Activated T-cell treated with anti-CD3 and anti-CD28 coated beads, Interleukin-2, amount 50 U/mL, for 48 hours (primary cell): Measurements from ENCODE around the gene CCDC61.

Experiments
- DNase-seq, 2 experiments: peaks; one replicate each; pipeline ENCODE4 v3.0.0-alpha.2; 2020

CCDC61 gene, protein sequence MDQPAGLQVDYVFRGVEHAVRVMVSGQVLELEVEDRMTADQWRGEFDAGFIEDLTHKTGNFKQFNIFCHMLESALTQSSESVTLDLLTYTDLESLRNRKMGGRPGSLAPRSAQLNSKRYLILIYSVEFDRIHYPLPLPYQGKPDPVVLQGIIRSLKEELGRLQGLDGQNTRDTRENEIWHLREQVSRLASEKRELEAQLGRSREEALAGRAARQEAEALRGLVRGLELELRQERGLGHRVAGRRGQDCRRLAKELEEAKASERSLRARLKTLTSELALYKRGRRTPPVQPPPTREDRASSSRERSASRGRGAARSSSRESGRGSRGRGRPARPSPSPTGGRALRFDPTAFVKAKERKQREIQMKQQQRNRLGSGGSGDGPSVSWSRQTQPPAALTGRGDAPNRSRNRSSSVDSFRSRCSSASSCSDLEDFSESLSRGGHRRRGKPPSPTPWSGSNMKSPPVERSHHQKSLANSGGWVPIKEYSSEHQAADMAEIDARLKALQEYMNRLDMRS

DNA sequence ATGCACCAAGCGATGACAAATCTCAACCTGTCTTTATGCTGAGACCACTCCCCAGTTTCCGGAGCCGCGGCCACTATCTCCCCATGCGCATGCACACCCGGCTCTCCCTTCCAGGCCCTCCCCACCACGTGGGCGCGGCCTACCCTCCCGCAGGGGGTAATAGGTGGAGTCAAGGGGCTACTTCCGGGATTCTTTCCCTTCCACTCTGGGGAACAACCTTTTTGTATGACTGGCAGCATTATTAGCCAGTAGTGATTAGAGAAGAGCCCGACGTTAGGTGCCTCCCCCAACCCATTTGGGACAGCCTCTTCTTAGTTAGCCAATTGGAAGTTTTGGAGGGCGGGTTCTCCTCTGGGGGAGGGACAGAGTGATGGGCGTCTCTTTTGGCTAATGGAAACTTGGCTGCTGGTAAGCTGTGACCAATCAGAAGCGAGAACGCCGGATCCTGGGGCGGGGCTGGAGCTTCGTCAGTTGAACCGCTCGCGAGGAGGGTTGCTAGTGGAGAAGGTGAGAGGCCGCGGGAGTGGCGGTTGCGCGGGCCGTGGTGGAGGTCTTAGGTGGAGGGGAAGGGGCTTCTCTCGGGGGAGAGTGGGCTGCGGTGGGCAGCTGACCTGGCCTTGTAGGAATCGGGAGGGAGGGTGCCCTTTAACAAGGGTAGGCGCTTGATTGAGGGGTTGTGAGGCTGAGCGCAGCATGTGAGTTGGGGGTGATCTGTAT is at the start of gene CCDC61:
Gene CCDC61 (plus strand): TSS at position 470 of the 717 bp plus-strand sequence. CDS start 7,552 bp downstream, outside the sequence.
- peak; percentile 98 for DNase-seq

DNA sequence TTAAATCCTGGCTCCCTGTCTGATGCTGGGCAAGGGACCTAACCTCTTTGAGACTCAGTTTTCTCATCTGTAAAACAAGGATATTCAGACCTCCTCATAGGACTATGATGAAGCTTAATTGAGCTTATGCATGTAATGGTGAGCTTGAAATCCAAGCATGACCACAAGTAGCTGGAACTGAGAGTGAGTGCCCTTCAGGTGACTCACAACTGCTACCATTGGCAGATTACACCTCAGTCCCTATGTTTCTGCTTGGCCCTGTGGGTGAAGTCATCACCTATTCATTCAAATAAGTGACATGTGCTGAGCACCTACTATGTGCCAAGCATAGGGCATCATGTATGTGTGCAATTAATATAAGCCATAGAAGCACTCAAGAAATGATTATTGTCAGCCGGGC is 47.3 kb upstream of the CCDC61 start:
- DNase-seq = no peak

DNA sequence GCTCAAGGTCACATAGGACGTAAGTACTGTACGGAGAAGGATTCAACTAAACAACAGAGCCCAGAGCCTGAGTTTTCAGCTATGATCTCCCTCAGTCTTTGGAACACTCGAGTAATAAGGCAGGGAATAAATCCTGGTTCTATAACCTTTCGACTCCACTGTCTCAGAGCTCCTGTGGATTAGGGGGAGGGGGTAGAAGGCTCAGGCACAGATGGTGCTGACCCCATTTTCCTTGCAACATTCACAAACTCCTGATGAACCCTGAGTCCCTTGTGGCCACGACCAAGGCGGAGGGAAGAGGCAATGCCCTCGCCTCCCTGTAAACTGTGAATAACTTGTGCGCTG is 43.0 kb upstream of the CCDC61 start:
- DNase-seq = no peak

DNA sequence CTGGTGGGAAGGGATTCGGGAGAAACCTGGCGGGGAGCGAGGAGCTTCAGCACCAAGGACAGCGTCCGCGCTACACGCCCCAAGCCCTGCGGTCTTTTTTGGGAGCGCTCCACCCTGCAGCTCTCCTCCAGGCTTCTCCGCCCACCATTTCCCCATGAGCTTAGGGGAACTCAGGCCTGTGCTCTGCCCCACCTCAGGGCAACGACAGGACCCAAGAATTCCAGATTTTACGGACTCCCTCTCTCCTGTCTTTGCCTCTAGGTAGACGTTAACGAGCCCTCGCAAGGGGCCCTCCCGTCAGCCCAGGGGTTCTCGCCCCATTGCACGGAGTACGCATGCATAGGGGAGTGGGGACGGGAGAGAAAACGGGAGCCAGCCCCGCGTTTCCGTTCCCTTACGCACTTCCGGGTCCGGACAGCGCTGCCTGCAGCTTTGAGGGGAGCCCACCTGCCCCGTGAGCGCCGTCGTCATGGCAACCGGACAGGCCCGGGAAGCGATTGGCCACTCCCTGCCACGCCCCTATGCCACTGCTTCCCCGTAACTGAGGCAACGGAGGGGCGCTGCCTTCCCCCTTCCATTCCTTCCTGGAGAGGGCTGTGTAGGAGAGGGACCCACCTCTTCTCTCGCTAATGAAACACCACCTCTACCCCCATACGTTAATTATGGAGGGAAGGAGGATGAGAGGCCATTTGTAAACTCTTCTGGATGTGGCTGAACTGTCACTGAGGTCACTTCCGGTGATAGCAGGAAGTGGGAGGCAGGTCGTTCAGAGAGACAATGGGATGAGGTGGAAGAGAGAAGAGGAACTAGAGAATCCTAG is 42.4 kb upstream of the CCDC61 start:
- peak; percentile 57 to 64 for DNase-seq

DNA sequence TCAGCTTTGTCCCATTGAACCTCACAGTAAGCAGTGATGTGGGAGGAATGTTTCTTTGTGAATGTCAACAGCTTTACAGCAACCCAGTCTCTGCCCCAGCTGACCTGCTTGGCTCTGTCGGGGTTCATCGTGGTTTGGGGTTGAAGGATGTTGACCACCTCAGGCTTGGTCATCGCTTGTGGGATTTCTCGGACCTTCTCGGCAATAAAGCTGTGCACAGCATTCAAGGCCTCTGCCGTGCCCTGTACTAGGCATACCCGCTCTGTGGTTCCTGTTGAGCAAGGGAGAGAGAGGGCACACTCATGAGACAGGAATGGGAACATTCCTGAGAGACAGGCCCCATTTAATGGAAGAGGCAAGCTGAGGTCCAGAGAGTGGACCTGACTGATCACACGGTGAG is 41.6 kb upstream of the CCDC61 start:
- no peak for DNase-seq

DNA sequence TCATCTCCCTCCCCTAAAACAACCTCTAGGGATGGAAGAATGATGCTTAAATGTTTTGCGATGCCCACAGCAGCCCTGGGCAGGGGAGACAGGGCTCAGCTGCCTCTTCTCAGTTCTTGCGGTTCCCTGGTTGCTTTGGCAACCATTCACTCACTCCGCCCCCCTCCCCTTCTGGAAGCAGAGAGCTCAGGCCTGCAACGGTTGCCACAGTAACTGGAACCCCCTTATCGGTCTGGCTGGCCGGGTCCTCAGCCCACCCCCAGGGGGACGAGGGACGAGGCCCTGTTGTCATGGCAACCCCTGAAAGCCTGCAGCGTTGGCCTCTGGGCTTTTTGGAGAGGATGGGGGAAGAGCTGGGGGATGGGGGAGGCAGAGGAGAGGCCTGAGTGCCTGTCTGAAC is 41.1 kb upstream of the CCDC61 start:
- DNase-seq = no peak

DNA sequence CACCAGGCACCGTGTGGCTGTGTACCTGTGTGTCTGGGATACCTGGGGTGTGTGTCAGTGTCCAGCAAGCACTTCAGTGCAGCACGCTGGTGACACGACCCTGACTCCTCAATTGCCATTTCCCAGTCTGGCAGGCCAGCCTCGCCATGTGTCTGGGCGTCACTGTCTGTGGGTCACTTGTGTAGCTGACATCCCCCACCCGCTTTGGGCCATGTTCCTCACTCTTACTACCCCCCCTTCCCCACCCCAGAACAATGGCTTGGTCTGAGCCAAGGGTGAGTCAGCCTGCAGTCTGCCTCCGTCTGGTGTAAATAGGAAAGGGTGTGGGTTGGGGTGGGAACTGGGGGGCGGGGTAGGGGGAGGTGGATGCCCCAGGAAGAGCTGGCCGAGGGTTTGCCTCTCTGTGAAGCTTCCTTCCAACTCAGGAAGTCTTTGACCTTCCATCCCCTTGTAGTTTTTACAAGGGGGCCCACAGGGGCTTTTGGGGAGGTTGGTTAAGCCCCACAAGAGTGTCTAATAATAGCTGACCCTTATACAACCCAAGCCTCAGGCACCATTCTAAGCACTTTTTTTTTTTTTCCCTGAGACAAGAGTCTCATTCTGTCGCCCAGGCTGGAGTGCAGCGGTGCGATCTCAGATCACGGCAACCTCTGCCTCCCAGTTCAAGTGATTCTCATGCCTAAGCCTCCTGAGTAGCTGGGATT is 39.2 kb upstream of the CCDC61 start:
- DNase-seq = no peak

DNA sequence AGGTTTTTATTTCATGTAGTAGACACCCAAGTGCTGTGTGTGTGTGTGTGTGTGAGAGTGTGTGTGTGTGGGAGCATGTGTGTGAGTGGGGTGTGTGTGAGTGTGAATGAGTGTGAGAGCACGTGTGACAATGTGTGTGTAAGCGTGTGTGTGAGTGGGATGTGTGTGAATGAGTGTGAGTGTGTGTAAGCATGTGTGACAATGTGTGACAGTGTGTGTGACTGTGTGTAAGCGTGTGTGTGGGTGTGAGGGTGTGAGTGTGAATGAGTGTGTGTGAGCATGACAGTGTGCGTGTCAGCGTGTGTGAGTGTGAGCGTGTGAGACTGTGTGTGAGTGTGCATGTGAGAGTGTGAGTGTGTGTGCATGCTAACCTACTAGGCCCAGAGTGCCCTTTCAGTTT is 36.9 kb upstream of the CCDC61 start:
- DNase-seq = no peak

DNA sequence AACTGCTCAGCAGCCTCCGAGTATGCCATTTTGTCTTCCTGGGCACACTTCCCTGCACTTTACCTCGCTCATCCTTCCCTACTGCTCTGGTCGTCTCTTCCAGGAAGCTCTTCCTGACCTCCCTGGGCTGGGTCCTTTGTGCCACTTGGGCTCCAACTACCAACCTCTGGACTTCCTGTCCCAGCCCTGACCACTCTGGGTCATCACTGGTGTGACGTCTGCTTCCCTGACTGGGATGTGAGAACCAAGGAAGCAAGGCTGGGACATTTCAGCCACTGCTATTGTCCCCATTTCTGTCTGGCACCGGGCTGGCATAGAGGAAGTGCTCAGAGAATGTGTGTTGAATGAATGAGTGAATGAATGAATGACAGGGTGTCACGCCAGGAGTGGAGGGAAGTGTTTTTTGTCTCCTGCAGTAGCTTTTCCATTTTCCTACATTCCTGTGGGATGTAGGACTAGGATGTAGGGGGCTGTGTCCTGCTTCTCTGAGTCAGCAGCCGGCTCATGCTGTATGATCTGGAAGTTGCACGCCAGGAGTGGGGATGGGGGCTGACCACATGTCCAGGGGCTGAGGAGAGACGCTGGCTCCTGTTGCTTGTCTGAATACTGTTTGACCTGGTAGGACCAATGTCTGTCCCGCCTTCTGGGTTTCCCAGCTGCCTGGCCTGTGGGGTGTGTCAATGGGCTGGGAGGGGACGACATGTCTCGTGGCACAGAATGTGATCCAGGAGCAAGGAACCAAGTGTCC is 36.3 kb upstream of the CCDC61 start:
- no peak for DNase-seq

DNA sequence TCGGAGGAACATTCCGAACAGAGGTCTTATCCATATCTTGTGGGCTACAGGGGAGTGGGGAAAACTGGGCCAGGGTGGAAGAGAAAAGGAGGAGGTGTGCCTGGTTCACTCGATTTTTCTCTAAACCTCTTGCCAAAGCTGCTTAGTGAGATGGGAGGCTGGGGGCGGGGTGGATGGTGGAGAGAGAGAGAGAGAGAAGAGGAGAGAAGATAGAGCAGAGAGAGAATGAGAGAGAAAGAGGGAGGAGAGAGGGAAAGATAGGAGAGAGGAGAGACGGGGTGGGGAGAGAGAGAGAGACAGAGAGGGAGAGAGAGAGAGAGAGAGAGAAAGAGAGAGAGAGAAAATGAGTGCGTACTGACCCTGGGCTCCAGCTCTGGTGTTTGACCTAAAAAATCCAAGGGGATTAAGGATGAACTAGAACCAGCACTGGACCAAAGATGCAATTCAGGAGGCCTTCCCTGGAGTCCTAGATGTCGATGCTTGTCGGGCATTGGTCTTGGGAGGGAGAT is 35.7 kb upstream of the CCDC61 start:
- DNase-seq = no peak

DNA sequence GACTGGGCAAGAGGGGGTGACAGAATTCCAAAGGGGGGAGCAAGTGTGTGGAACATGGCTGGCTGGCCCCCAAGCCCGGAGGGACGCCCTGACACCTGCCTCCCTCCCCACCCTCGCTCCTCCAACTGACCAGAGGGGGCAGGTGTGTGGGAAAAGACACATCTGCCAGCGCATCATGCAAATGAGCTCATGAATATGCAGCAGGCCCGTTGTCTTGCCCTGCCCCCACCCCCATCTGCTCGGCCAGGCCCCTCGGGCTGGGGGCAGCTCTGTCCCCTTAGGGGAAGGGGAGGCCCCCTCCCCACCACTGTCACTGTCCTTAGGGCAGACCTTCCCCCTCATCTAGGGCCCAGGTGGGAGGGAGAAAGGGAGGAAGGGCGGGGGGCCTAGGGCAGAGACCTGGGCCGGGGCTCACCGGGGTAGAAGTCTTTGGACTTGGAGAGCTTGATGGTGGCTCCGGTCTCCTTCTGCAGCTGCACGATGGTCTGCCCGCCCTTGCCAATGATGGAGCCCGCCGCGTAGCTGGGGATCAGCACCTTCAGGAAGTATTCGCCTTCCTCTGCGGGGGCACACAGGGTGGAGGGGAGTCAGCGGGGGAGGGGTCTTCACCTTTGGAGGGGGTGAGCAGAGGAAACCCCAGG is 34.6 kb upstream of the CCDC61 start:
- no peak for DNase-seq

DNA sequence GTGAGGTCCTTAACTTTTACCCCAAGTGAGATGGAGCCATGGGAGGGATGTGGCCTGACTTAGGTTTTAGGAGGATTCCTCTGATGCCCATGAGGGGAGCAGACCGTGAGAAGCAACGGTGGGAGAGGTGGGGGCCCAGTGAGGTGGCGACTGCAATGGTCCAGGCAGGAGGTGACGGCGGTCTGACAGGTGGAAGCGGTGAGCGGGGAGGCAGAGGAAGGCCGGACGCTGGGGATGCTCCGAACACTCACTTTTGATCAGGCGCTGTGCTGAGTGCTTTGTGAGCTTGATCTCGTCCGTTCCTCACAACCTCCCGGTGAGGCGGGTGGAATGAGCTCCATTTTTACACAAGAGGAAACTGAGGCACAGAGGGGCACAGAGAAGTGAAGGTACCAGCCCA is 33.2 kb upstream of the CCDC61 start:
- no peak for DNase-seq

DNA sequence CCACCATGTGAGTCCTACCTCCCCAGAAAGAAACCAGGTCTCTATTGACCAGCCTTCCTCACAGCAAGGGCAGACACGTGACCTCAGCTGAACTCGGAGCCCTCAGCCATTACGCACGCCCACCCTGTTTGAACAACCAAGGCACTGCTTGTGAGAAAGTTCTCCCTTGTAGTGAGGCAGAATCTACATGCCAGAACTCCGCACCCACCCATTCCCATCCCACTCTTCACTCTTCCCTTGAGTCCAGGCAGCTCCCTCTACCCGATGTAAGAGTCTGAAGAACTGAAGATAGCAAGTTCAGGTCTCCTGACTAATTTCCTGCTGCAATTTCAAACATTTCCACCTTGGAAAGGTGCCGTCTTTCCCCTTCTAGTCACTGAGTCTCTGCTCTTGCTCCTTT is 28.0 kb upstream of the CCDC61 start:
- DNase-seq = no peak

DNA sequence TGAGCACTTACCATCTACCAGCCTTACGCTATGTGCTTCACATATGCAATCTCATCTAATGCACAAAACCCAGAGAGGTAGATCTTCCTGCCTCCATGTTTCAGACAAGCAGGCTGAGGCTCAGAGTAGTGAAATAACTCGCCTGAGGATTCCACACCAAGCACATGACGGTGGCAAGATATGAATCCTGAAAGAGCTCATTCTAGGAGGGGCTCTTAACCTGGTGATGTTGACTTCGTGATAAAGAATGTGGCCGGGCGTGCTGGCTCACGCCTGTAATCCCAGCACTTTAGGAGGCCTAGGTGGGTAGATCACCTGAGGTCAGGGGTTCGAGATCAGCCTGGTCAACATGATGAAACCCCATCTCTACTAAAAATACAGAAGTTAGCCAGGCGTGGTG is 26.6 kb upstream of the CCDC61 start:
- DNase-seq = no peak

DNA sequence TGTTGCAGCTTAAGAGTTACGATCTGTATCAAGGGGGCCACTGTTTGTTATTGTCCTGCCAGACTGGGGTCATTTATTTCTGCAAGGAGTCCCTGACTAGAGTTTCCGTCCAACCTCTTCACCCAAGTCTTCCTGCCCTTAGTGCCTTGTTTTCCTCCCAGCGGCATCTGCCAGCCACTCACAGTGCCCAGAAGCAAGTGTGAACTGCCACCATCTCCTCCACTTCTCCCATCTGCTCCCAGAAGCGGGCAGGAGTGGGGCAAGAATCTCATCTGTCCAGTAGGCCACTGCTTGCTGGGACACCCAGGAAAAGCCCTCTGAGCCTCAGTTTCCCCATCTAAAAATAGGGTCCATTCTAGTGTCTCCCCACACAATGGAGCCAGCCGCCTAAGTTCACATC is 25.6 kb upstream of the CCDC61 start:
- DNase-seq = no peak

DNA sequence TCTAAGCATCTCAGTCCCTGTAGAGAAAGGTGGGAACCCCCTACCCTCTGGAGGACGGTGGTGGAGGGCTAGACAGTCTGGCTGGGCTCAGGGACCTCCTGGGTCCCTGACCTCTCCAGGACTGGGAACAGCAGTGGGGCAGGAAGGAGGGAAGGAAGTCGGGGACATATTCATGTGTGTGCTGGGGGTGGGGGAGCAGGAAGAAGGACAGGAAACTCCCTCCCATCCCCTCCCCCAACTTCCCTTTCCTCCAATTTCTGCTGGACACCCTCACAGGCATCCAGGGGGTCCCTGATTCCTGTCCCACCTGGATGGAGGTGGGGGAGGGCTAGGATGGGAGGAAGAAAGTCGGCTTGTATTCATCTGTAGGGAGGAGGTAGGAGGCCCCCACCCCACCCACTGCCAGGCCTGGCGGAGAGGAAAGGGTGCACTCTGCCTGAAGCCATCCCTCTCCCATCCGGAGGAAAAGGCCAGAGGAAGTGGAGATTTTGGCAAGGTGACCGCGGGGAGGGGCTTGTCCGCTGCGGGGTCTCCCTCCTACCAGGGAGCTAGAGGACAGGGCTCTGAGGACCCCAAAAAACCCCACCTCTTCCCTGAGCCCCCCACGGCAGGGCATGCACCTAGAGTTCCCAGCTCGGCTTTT is 23.9 kb upstream of the CCDC61 start:
- DNase-seq = no peak

DNA sequence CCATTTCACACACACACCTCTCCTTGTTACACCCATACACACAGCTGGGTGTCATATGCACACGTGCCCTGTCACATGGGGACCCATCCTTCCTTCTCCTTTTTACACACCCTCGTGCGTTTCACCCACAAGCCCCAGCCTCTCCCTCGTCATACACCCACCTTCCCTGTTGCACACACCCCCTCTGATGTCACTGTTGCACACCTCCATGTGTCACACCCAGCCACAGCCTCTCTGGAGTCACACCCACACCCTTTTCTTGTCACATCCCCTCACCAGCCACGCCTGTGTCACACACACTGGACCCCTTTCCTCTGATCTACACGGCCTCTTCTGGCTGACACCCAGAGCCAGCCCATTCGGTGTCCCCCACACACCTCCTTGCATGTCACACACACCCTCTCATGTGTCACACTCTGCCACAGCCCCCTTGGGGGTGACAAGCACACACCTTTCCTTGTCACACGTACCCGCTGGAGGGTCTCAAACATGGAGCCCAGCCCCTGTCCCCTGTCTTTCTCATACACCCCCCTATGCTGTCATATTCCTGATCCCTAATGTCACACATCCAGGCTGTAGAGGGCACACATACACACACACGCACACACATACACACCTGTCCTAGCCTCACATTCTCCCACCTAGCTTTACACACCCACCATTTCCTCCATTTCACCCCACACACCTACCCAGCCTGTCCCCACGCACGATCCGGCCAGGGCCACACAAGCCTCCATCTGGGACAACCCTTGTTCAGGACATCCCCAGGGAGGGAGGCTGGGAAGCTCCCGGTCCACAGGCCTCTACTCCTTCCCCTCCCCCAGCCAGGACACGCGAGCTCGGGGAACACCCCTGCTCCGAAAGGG is 23.0 kb upstream of the CCDC61 start:
- peak; percentile 40 to 47 for DNase-seq

DNA sequence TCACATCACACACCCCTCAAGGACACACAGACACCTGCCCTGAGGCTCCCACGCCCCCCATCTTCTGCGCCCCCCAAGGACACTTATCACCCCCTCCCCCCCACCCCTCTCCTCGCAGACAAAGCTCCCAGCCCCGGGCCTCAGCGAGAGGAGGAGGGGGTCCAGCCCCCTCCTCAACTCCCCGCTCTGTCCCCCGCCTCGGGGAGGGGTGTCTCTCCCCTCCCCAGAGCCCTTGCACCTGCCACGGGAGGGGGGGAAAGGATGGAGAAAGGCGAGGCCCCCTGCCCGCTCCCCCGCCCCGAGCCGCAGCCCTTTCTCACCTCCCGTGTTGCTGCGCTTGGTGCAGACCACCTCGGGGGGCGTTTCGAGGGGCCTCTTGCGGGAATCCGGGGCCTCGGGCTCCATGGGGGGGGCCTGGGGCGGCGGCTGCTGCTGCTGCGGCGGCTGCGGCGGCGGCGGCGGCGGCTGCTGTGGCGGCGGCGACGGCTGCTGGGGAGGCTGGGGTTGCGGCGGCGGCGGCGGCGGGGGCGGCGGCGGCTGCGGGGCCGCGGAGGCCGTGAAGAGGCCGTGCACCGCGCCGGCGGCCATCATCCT is 22.2 kb upstream of the CCDC61 start:
- DNase-seq = no peak
